Hepatocyte (in vitro differentiated cells): ENCODE results near the gene MYOF. TPM values are rescaled to one million over a fixed set of nuclear protein-coding genes. Genes with fewer than 3 reads are reported as not detected.

Experiments
- DNase-seq: peaks from one replicate; pipeline ENCODE4 v3.0.0-alpha.2; 2016; ENCODE audit warnings: low spot score
- H2AFZ ChIP-seq: fragments of 200-600 bp; sonication (generic); 2 replicates; pipeline ENCODE4 v1.6.0; 2016; ENCODE audit warnings: antibody characterized with exemption, mild to moderate bottlenecking
- H3K27ac ChIP-seq: fragments of 200-600 bp; sonication (generic); 2 replicates; pipeline ENCODE4 v1.5.1; 2016; ENCODE audit warnings: mild to moderate bottlenecking
- H3K27me3 ChIP-seq: fragments of 200-600 bp; sonication (generic); 2 replicates; pipeline ENCODE4 v1.6.1; 2016
- H3K36me3 ChIP-seq: fragments of 200-600 bp; sonication (generic); replicated peaks from 2 replicates; pipeline ENCODE4 v1.5.1; 2016; ENCODE audit warnings: low read depth; ENCODE audit not compliant: insufficient read depth
- H3K4me1 ChIP-seq: fragments of 200-600 bp; sonication (generic); 2 replicates; pipeline ENCODE4 v1.5.1; 2016; ENCODE audit warnings: mild to moderate bottlenecking, moderate library complexity; ENCODE audit not compliant: insufficient read depth
- H3K4me2 ChIP-seq: fragments of 200-600 bp; sonication (generic); 2 replicates; pipeline ENCODE4 v1.6.0; 2016
- H3K4me3 ChIP-seq: fragments of 200-600 bp; sonication (generic); 2 replicates; pipeline ENCODE4 v1.5.1; 2016; ENCODE audit warnings: mild to moderate bottlenecking
- H3K79me2 ChIP-seq: fragments of 200-600 bp; sonication (generic); 2 replicates; pipeline ENCODE4 v1.6.0; 2017; ENCODE audit warnings: mild to moderate bottlenecking
- H3K9me2 ChIP-seq: fragments of 200-600 bp; sonication (generic); replicated peaks from 2 replicates; pipeline ENCODE4 v1.6.0; 2017; ENCODE audit warnings: mild to moderate bottlenecking; ENCODE audit not compliant: insufficient read depth
- H3K9me3 ChIP-seq: fragments of 200-600 bp; sonication (generic); 2 replicates; pipeline ENCODE4 v1.5.1; 2016; ENCODE audit warnings: low read depth, mild to moderate bottlenecking
- H4K20me1 ChIP-seq: fragments of 200-600 bp; sonication (generic); 2 replicates; pipeline ENCODE4 v1.6.0; 2016; ENCODE audit warnings: mild to moderate bottlenecking; ENCODE audit not compliant: insufficient read depth, poor library complexity, severe bottlenecking
- CTCF ChIP-seq: fragments of 200-600 bp; sonication (generic); IDR thresholded peaks from 2 replicates; pipeline ENCODE4 v1.5.1; 2016; ENCODE audit warnings: antibody characterized with exemption, mild to moderate bottlenecking; ENCODE audit not compliant: poor library complexity
- EZH2 ChIP-seq: fragments of 200-600 bp; sonication (generic); IDR thresholded peaks from 2 replicates; pipeline ENCODE4 v1.6.1; 2016; ENCODE audit warnings: antibody characterized with exemption, mild to moderate bottlenecking, borderline replicate concordance
- EZH2phosphoT487 ChIP-seq: fragments of 200-600 bp; sonication (generic); IDR thresholded peaks from one replicate; pipeline ENCODE4 v1.6.1; 2018; ENCODE audit warnings: antibody characterized with exemption, mild to moderate bottlenecking, low read depth, moderate library complexity; ENCODE audit not compliant: unreplicated experiment, severe bottlenecking
- WGBS: methylation state at CpG from one replicate; pipeline ENCODE4 v1.1.6; 2016; ENCODE audit warnings: low lambda C conversion rate; ENCODE audit errors: missing lambda C conversion rate; 5-methylcytosine and 5-hydroxymethylcytosine counted together
- polyA plus RNA-seq: library from polyadenylated mRNA; unstranded; fragments of >200 nt; fragmentation: Nextera tagmentation; extraction: Ambion mirVana; gene quantifications from 2 replicates; pipeline ENCODE4 v1.2.1, GENCODE V29; 2016
- total RNA-seq: library from RNA; depleted of rRNA; stranded (reverse); fragments of >200 nt; gene quantifications from 2 replicates; pipeline ENCODE4 v1.2.3, GENCODE V29; 2014

The MYOF gene
- total and polyA plus RNA-seq, 2 experiments from 2014 or later, result 16.6 to 47.9 TPM

GRCh38 chr10:93369588-93370164, 112.5 kb downstream of the MYOF start:
- Histone ChIP-seq H3K4me2 (no peak overlapping the region), H3K4me3 (no peak overlapping the region), H2AFZ (no peak overlapping the region), H3K9me3 (no peaks in the 10 kb centered on the region), H4K20me1 (no peaks in the 10 kb centered on the region), H3K79me2 (no peaks in the 10 kb centered on the region), H3K4me1 (no peaks in the 10 kb centered on the region), H3K36me3 (no peaks in the 10 kb centered on the region), H3K9me2 (no peaks in the 10 kb centered on the region), H3K27ac (no peak overlapping the region), H3K27me3 (no peaks in the 10 kb centered on the region)
- TF ChIP-seq EZH2phosphoT487 (no peak), CTCF (no peak), EZH2 (no peak)
- DNase-seq, result no peak
- WGBS, result 72% methylated on average over 6 of the region's 6 CpGs

- H3K27ac ChIP-seq, result no peak overlapping the region
- no peaks in the 10 kb centered on the region for H3K4me1 ChIP-seq
- H3K4me2 ChIP-seq, result no peak overlapping the region
- TF ChIP-seq CTCF (no peak), EZH2phosphoT487 (no peak), EZH2 (no peak)
- 94% methylated on average over 2 of the region's 2 CpGs for WGBS
- H3K9me3 ChIP-seq, result no peaks in the 10 kb centered on the region
- H3K36me3 ChIP-seq, result no peaks in the 10 kb centered on the region
- no peak overlapping the region for H2AFZ ChIP-seq
- no peaks in the 10 kb centered on the region for H3K79me2 ChIP-seq
- no peak overlapping the region for H3K4me3 ChIP-seq
- DNase-seq, result no peak
- no peaks in the 10 kb centered on the region for H3K27me3 ChIP-seq
- no peaks in the 10 kb centered on the region for H4K20me1 ChIP-seq
- no peaks in the 10 kb centered on the region for H3K9me2 ChIP-seq
Observed at GRCh38 chr10:93368210-93368609, 113.9 kb downstream of the MYOF start.

- Histone ChIP-seq H4K20me1 (no peaks in the 10 kb centered on the region), H3K4me1 (no peaks in the 10 kb centered on the region), H3K4me2 (no peak overlapping the region), H3K27ac (no peak overlapping the region), H2AFZ (no peak overlapping the region), H3K79me2 (no peaks in the 10 kb centered on the region), H3K9me2 (no peaks in the 10 kb centered on the region), H3K36me3 (no peaks in the 10 kb centered on the region), H3K27me3 (no peaks in the 10 kb centered on the region), H3K4me3 (no peak overlapping the region), H3K9me3 (no peaks in the 10 kb centered on the region)
- TF ChIP-seq EZH2 (no peak), EZH2phosphoT487 (no peak), CTCF (no peak)
- WGBS, result 100% methylated on average over 3 of the region's 3 CpGs
- no peak for DNase-seq
Observed at GRCh38 chr10:93367664-93368063, 114.5 kb downstream of the MYOF start.
